DOHH2 (cell line): Measurements from ENCODE around the gene CDC25B.

Experiments
- EZH2phosphoT487 ChIP-seq: fragments of 200-600 bp; sonication (generic); IDR thresholded peaks from 2 replicates; pipeline ENCODE4 v1.6.1; 2017; ENCODE audit warnings: borderline replicate concordance, mild to moderate bottlenecking, antibody characterized with exemption, low read length, moderate library complexity, mixed read lengths
- TF ChIP-seq, protein P1 (sequence below): fragments of 200-600 bp; sonication (generic); IDR thresholded peaks from one replicate; pipeline ENCODE4 v1.5.1; 2014; ENCODE audit warnings: antibody characterized with exemption, mild to moderate bottlenecking, low read depth, low read length; ENCODE audit not compliant: poor library complexity, severe bottlenecking

DNA sequence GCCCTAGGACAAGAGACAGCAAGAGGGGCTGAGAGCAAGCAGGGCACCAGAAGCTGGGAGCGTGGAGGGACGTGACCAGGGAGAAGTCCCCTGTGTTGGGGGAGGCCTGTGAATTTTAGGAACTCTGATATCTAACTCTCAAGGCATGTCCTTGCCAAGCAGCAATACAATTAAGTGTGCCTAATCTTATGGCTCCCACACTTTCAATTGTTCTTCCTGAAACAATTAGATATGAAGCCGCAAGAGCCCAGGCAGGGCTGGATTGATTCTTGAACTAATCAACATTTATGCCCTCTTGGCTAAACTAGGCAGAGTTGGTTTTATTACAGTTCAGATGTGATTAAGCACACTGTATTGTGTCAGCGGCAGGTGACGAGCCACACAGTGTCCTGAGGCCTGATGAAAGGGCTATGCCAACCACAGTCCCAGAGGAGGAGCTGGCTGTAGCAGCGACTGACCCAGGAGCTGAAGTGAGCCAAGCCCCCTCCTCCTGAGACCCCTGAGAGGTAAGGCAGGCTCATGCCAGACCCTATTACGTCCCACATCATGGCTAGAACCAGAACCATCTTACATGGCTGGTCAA lies 46.3 kb downstream of the CDC25B start:
- no peak for TF ChIP-seq EZH2phosphoT487
- TF ChIP-seq, protein P1, sequence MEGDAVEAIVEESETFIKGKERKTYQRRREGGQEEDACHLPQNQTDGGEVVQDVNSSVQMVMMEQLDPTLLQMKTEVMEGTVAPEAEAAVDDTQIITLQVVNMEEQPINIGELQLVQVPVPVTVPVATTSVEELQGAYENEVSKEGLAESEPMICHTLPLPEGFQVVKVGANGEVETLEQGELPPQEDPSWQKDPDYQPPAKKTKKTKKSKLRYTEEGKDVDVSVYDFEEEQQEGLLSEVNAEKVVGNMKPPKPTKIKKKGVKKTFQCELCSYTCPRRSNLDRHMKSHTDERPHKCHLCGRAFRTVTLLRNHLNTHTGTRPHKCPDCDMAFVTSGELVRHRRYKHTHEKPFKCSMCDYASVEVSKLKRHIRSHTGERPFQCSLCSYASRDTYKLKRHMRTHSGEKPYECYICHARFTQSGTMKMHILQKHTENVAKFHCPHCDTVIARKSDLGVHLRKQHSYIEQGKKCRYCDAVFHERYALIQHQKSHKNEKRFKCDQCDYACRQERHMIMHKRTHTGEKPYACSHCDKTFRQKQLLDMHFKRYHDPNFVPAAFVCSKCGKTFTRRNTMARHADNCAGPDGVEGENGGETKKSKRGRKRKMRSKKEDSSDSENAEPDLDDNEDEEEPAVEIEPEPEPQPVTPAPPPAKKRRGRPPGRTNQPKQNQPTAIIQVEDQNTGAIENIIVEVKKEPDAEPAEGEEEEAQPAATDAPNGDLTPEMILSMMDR, result no peak
